HG03354 (cell line): ENCODE results near the gene TXLNA.

Experiments
- ATAC-seq: cut with Tn5 transposase; IDR thresholded peaks from one replicate; pipeline ENCODE4 v1.9.1; 2021; ENCODE audit warnings: mild to moderate bottlenecking; ENCODE audit not compliant: unreplicated experiment, poor library complexity, severe bottlenecking

TXLNA gene

GRCh38 chr1:32205401-32206370 lies 26.2 kb downstream of the TXLNA start, which contains the start of gene IQCC:
Gene IQCC, plus strand, starts transcription at chr1:32205671. Its CDS starts 11 bp downstream, at chr1:32205682.
- peak; percentile 60 for ATAC-seq

GRCh38 chr1:32208469-32208868 lies 29.0 kb downstream of the TXLNA start:
- no peak for ATAC-seq

- no peak for ATAC-seq
Measured at GRCh38 chr1:32208891-32209328, 29.4 kb downstream of the TXLNA start, which contains the start of gene DCDC2B. Gene DCDC2B, plus strand, starts transcription at chr1:32209089. Its CDS starts 5 bp downstream, at chr1:32209094.

- ATAC-seq, result no peak
Measured at GRCh38 chr1:32215629-32216480, 36.4 kb downstream of the TXLNA start.

GRCh38 chr1:32216566-32216965 lies 37.1 kb downstream of the TXLNA start:
- ATAC-seq, result no peak

GRCh38 chr1:32219022-32219421 lies 39.5 kb downstream of the TXLNA start:
- no peak for ATAC-seq

- ATAC-seq, result no peak
Measured at GRCh38 chr1:32220746-32221580, 41.5 kb downstream of the TXLNA start.

GRCh38 chr1:32221581-32221979 lies 42.1 kb downstream of the TXLNA start:
- no peak for ATAC-seq

- peak; percentile 96 for ATAC-seq
Measured at GRCh38 chr1:32221980-32222755, 42.7 kb downstream of the TXLNA start, which contains the start of the genes EIF3I and TMEM234. Gene EIF3I, plus strand, starts transcription at chr1:32222407. Its CDS starts 35 bp downstream, at chr1:32222442. Gene TMEM234, minus strand, starts transcription at chr1:32222353. Its CDS starts 31 bp downstream, at chr1:32222322.

- ATAC-seq, result no peak
Measured at GRCh38 chr1:32223683-32224082, 44.2 kb downstream of the TXLNA start.

- no peak for ATAC-seq
Measured at GRCh38 chr1:32224285-32224684, 44.8 kb downstream of the TXLNA start.

- no peak for ATAC-seq
Measured at GRCh38 chr1:32228771-32229170, 49.3 kb downstream of the TXLNA start.

- ATAC-seq, result no peak
Measured at GRCh38 chr1:32231843-32232432, 52.5 kb downstream of the TXLNA start.

- ATAC-seq, result no peak
Measured at GRCh38 chr1:32232558-32233304, 53.3 kb downstream of the TXLNA start.

- no peak for ATAC-seq
Measured at GRCh38 chr1:32234792-32235191, 55.3 kb downstream of the TXLNA start.

- ATAC-seq, result no peak
Measured at GRCh38 chr1:32239337-32239736, 59.9 kb downstream of the TXLNA start.

GRCh38 chr1:32239790-32240139 lies 60.3 kb downstream of the TXLNA start:
- no peak for ATAC-seq
